SKM-1 (cell line): Measurements from ENCODE around the gene MPL.
A peak's percentile ranks its signal among the peaks of the same experiment; 100 is the strongest.
"Not testable (repeated sequence)": the region's sequence is repeated elsewhere in the genome, so short reads cannot be mapped to it uniquely, and the experiment has no call there.

Experiments used
- DNase-seq: peaks from one replicate; lab custom pipeline; 2025; ENCODE audit not compliant: unreplicated experiment; lab: John Stamatoyannopoulos, UW

MPL gene

GRCh38 chr1:43370564-43370963 is 32.9 kb downstream of the MPL start:
- no peak for DNase-seq

- DNase-seq: no peak
Measured at GRCh38 chr1:43372172-43372571, 34.6 kb downstream of the MPL start.

GRCh38 chr1:43373066-43373940 is 35.7 kb downstream of the MPL start:
- no peak for DNase-seq

GRCh38 chr1:43376723-43377235 is 39.2 kb downstream of the MPL start:
- DNase-seq: no peak

GRCh38 chr1:43377831-43378230 is 40.2 kb downstream of the MPL start:
- DNase-seq: no peak

GRCh38 chr1:43379476-43379875 is 41.9 kb downstream of the MPL start:
- DNase-seq: no peak

- peak; percentile 78 for DNase-seq
Measured at GRCh38 chr1:43381612-43382011, 44.0 kb downstream of the MPL start.

GRCh38 chr1:43382027-43382779 is 44.6 kb downstream of the MPL start:
- DNase-seq: no peak

GRCh38 chr1:43383449-43383848 is 45.8 kb downstream of the MPL start:
- DNase-seq: no peak

GRCh38 chr1:43386676-43387075 is 49.1 kb downstream of the MPL start:
- no peak for DNase-seq

- DNase-seq: no peak
Measured at GRCh38 chr1:43387976-43388599, 50.5 kb downstream of the MPL start.

- no peak for DNase-seq
Measured at GRCh38 chr1:43388613-43389012, 51.0 kb downstream of the MPL start.

GRCh38 chr1:43389326-43390313 is 52.0 kb downstream of the MPL start, which contains the start of the genes MED8 and SZT2:
MED8 (minus strand) TSS chr1:43389800; CDS start chr1:43389764, 36 bp downstream.
SZT2 (plus strand) TSS chr1:43389899; CDS start chr1:43389969, 70 bp downstream.
- DNase-seq: peak; percentile 88

- DNase-seq: no peak
Measured at GRCh38 chr1:43392702-43393101, 55.1 kb downstream of the MPL start.

GRCh38 chr1:43395523-43395922 is 57.9 kb downstream of the MPL start:
- no peak for DNase-seq

GRCh38 chr1:43396059-43396458 is 58.4 kb downstream of the MPL start:
- no peak for DNase-seq

GRCh38 chr1:43398227-43398626 is 60.6 kb downstream of the MPL start:
- DNase-seq: no peak

GRCh38 chr1:43400441-43400840 is 62.8 kb downstream of the MPL start:
- DNase-seq: not testable (repeated sequence)

- DNase-seq: no peak
Measured at GRCh38 chr1:43402089-43402865, 64.7 kb downstream of the MPL start.
